GM18868 (cell line): ENCODE results near the gene GSN.

Experiments
- ATAC-seq: cut with Tn5 transposase; IDR thresholded peaks from one replicate; pipeline ENCODE4 v1.9.1; 2021; ENCODE audit warnings: mild to moderate bottlenecking, moderate library complexity; ENCODE audit not compliant: unreplicated experiment

Gene GSN

GRCh38 chr9:121301881-121302286, 33.9 kb downstream of the GSN start:
- no peak for ATAC-seq

- no peak for ATAC-seq
Measured at GRCh38 chr9:121302341-121302740, 34.4 kb downstream of the GSN start.

DNA sequence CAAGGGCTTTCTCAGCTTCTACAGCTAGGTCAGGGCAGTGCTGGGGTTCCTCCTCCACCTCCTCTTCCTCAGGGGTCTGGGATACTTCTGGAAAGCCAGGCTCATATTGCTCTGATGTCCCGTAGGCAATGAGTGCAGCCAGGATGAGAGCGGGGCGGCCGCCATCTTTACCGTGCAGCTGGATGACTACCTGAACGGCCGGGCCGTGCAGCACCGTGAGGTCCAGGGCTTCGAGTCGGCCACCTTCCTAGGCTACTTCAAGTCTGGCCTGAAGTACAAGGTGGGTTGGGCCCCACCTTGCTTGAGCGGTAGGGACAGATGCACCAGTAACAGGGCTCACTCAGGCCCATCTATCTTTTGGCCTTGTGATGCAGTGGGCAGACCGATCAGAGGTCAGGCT, 34.8 kb downstream of the GSN start:
- no peak for ATAC-seq

DNA sequence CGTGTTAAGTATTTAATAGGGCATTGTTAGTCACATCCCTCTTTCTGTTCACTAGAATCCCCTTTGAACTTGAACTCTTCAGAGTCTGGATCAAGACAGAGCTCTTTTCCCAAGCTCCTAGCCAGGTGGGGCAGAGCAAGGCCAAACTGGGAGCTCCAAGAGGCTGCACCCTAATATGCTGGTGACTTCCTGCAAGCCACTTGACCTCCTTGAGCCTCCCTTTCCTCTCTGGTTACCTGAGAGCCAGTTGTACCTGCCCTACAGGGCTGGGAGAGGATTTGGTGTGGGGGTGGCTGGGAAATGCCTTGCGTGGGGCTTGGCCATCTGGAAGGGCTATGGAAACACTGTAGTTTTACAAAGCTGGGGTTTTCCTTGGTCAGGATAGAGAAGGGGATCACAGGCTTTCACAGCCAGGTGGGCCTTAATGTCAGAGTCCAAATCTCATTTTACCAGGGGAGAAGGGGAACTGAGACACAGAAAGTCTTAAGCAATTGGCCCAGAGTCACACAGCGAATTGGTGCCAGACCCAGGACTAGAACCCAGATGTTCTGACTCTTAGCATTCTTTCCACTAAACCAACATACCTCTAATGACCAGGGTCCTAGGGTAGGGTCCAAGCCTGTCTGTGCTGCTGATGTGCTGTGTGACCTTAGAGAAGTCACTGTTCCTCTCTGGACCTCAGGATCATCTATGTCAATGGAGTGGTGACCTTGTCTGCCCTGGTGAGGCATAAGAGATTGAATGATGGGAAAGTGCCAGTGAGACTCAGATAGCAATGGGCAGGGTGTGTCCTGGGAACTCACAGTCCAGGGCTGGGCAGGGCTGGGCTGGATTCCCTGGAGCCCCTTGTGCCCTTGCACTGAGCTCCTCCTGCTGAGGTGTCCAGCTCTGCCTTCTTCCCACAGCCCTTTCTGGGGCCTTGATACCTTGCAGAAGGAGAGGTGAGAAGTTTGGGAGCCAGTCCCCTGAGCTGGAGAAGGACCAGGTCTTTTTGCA, 35.8 kb downstream of the GSN start:
- no peak for ATAC-seq

- no peak for ATAC-seq
Measured at GRCh38 chr9:121304707-121305106, 36.7 kb downstream of the GSN start.

GRCh38 chr9:121305269-121305994, 37.5 kb downstream of the GSN start:
- no peak for ATAC-seq

GRCh38 chr9:121307976-121308375, 40.0 kb downstream of the GSN start:
- no peak for ATAC-seq

GRCh38 chr9:121308765-121309164, 40.8 kb downstream of the GSN start:
- ATAC-seq = no peak

DNA sequence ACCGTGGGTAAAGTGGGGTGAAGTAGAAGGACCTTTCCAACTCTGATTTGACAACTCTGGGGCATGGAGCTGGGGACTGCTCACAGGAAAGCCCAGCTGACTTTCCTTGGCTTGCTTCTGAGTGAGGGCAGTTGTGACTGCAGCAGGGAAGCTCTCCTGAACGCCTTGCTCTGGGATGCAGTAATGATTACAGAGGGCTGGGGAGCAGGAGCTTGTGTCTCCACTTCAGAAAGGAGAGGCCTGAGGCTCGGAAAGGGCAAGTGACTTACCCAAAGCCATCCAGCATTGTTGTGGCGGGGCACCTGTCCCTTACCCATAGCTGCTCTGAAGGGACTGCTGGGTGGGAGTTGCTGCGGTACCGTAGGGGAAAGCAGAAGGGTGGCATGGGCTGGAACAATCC, 41.2 kb downstream of the GSN start:
- no peak for ATAC-seq

- no peak for ATAC-seq
Measured at GRCh38 chr9:121309833-121310425, 42.0 kb downstream of the GSN start.

GRCh38 chr9:121310571-121310970, 42.6 kb downstream of the GSN start:
- no peak for ATAC-seq

DNA sequence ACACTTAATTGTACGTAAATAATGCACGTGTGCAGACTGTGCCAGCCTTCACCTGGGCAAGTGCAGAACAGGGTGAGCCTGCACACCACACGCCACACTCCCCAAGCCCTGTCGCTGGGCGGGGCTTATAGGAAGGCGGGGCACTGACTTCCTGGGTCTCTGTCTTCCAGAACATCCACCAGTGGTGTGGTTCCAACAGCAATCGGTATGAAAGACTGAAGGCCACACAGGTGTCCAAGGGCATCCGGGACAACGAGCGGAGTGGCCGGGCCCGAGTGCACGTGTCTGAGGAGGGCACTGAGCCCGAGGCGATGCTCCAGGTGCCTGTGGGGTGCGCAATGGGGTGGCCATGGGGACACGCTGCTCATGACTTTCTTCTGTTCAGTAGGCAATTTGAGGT, 44.2 kb downstream of the GSN start:
- no peak for ATAC-seq

DNA sequence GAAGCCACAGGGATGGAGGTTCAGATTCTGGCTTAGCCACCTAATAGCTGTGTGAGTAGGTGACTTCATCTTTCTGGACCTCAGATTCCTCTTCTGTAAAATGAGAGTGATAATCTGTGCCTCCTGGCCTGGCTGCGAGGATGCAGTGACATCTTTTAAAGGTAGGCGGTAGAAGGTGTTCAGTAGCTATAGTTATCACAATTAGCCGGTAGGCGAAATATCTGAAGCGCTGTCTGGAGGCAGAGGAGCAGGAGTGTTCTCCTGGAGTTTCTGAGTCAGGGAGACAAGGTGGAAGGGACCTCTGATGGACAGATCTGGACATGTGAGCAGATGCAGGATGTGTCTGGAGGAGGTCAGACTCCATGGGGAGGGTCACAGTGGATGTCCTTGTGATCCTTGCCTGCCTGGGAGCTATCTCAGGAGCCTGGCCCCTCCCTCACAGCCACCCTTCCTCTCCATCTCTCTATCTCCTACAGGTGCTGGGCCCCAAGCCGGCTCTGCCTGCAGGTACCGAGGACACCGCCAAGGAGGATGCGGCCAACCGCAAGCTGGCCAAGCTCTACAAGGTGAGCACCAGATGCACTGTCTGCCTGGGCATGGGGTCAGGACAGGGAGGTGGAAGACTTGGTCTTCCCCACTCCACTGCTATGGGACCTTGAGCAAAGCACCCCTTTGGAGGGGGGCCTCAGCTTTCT, 45.6 kb downstream of the GSN start:
- no peak for ATAC-seq

GRCh38 chr9:121316378-121316777, 48.4 kb downstream of the GSN start:
- ATAC-seq = no peak

GRCh38 chr9:121316852-121317373, 49.0 kb downstream of the GSN start:
- no peak for ATAC-seq

DNA sequence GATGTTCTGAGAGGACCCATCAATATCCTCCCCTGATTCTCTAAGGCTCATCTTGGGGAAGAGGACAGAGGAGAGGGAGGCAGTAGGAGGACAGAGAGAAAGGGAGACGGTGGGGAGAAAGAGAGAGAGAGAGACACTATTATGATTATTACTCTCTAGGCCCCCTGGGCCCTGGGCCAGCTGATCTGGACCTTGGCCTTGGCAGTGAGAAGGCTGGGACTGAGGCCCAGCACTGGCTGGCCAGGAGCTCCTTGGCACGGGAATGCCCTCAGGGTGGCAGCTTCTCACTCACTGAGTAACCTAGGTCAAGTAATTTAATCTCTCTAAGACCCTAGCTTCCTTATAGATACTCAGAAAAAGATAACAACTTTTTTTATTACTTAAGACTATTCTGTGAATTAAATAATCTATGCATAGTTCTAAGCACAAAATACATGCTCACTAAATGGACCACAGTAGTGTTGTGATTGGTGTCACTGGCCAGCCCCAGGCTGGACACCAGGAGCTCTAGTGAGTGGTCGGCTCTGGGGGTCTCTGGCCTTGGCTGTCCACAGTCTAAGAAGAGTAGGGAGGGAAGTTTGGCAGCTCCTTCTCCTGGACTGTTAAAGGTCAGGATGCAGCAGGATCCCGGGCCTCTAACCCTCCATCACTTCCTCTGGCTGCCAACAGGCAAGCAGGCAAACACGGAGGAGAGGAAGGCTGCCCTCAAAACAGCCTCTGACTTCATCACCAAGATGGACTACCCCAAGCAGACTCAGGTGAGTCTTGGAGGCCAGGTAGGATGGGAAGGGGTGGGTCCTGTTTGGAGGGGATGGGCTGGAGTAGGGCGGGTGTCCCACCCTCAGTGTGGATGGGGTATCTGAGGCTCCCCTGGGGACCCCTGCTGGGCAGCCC, 50.0 kb downstream of the GSN start:
- no peak for ATAC-seq

DNA sequence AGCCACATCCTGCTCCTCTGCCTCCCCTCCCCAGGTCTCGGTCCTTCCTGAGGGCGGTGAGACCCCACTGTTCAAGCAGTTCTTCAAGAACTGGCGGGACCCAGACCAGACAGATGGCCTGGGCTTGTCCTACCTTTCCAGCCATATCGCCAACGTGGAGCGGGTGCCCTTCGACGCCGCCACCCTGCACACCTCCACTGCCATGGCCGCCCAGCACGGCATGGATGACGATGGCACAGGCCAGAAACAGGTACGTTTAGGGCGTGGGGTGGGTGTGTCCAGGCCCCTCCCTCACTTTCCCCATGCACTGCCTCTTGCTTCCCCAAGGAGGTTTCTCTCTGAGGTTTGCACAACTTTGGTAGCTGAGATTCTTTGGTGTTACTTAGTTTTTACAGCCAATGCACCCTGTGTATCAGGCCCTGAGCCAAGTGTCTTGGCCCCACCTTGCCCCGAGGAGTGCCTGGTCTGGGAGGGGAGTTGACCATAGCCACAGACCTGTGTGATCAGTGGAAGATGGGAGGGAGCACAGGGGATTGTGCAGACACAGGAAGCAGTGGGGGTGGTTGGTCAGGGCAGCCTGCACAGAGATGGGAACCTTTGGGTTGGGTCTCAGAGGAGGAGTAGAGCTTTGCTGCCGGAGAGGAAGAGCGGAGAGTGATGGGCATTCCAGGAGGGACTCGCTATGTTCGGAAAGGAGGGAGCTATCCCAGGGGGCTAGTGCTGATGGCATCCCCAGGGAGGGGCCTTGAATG, 50.8 kb downstream of the GSN start:
- no peak for ATAC-seq

DNA sequence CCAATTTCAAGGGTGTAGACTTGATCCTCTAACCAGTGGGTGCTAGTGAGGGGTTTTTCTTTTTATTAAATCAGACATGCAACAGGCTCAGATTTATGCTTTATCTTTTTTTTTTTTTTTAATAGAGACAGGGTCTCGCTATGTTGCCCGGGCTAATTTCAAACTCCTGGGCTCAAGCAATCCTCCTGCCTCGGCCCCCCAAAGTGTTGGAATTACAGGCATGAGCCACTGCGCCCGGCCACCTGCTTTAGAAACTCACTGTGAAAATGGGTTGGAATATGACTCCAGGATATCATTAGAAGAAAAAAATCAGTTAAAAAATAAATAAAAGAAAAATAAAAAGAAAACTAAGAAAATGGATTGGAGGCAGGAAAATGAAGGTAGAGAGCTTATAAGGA, 51.4 kb downstream of the GSN start:
- no peak for ATAC-seq

DNA sequence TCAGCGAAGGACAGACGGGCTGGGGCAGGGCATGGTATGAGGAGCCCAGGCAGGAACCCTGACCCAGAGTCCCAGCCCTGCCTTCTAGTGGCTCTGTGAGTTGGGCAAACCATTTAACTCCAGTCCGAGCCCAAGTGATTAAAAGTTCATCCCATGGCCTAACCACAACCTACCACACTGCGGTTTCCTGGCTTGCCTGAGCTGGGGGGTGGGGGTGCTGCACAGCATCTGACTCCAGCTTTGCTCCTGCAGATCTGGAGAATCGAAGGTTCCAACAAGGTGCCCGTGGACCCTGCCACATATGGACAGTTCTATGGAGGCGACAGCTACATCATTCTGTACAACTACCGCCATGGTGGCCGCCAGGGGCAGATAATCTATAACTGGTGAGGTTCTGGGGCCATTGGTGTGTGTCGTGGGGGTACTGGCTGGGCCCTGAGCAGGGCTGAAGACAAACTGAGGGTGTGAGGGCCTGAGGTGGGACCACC, 53.1 kb downstream of the GSN start:
- ATAC-seq = no peak
